ENCODE results near the gene CDCP2.

DNA sequence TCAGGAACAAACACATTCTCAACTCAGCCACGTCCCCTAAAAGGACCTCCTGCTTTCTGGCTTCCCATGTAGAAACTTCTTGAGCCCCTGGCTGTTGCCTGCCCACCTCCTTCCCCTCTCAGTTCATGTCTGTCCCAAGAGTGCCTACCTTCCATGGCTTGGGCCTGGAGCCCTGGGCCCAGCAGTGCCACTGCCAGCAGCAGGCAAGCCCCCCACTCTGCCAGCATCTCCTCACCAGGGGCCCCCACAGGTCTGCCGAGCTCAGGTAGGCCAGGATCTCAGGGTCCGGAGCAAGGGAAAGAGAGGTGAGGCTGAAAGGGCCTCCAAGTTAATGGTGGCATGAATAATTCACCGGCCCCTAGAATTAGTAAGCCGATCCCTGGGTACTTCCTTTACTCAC is at the start of gene CDCP2:
- TF ChIP-seq, protein P1, sequence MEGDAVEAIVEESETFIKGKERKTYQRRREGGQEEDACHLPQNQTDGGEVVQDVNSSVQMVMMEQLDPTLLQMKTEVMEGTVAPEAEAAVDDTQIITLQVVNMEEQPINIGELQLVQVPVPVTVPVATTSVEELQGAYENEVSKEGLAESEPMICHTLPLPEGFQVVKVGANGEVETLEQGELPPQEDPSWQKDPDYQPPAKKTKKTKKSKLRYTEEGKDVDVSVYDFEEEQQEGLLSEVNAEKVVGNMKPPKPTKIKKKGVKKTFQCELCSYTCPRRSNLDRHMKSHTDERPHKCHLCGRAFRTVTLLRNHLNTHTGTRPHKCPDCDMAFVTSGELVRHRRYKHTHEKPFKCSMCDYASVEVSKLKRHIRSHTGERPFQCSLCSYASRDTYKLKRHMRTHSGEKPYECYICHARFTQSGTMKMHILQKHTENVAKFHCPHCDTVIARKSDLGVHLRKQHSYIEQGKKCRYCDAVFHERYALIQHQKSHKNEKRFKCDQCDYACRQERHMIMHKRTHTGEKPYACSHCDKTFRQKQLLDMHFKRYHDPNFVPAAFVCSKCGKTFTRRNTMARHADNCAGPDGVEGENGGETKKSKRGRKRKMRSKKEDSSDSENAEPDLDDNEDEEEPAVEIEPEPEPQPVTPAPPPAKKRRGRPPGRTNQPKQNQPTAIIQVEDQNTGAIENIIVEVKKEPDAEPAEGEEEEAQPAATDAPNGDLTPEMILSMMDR (IDR thresholded peaks at IDR 0.05), result no peak
- no peak for TF ChIP-seq POLR2A (IDR thresholded peaks at IDR 0.05)
